Measurements from ENCODE around the gene TRMT2A.

TRMT2A gene

GRCh38 chr22:20140521-20140964, 23.5 kb upstream of the TRMT2A start:
- no peak for TF ChIP-seq RAD21 (IDR thresholded peaks at IDR 0.05; ENCODE audit: low read depth)
- TF ChIP-seq MAX (IDR thresholded peaks at IDR 0.05) = no peak
- TF ChIP-seq EP300 (IDR thresholded peaks at IDR 0.05; ENCODE audit: borderline replicate concordance) = no peak
- no peak for TF ChIP-seq USF1 (IDR thresholded peaks at IDR 0.05)
- no peak for TF ChIP-seq REST (IDR thresholded peaks at IDR 0.05; ENCODE audit: low read depth)
- no peak for TF ChIP-seq FOXM1 (IDR thresholded peaks at IDR 0.05; ENCODE audit: borderline replicate concordance, low read depth)
- no peak for TF ChIP-seq CREB1 (IDR thresholded peaks at IDR 0.05; ENCODE audit: low read depth)

GRCh38 chr22:20140107-20140445, 23.1 kb upstream of the TRMT2A start:
- TF ChIP-seq TCF12 (IDR thresholded peaks at IDR 0.05; ENCODE audit: low read depth) (no peak), YY1 (IDR thresholded peaks at IDR 0.05; ENCODE audit: low read depth) (no peak), TAF1 (IDR thresholded peaks at IDR 0.05; ENCODE audit: low read depth) (no peak), RAD21 (IDR thresholded peaks at IDR 0.05; ENCODE audit: low read depth) (no peak), EGR1 (IDR thresholded peaks at IDR 0.05) (no peak), TEAD4 (IDR thresholded peaks at IDR 0.05) (no peak), REST (IDR thresholded peaks at IDR 0.05; ENCODE audit: low read depth) (no peak), USF1 (IDR thresholded peaks at IDR 0.05) (no peak)

GRCh38 chr22:20139391-20140106, 22.5 kb upstream of the TRMT2A start:
- TF ChIP-seq USF1 (IDR thresholded peaks at IDR 0.05) = no peak
- no peak for TF ChIP-seq NFIC (IDR thresholded peaks at IDR 0.05)
- TF ChIP-seq CREB1 (IDR thresholded peaks at IDR 0.05; ENCODE audit: low read depth) = no peak

GRCh38 chr22:20138868-20139267, 21.8 kb upstream of the TRMT2A start:
- TF ChIP-seq CEBPB (IDR thresholded peaks at IDR 0.05) (no peak), TAF1 (IDR thresholded peaks at IDR 0.05; ENCODE audit: low read depth) (no peak), ZBTB7A (IDR thresholded peaks at IDR 0.05; ENCODE audit: low read depth) (no peak), TEAD4 (IDR thresholded peaks at IDR 0.05) (no peak), RAD21 (IDR thresholded peaks at IDR 0.05; ENCODE audit: low read depth) (no peak)

- TF ChIP-seq FOXM1 (IDR thresholded peaks at IDR 0.05; ENCODE audit: borderline replicate concordance, low read depth) = no peak
- TF ChIP-seq CEBPB (IDR thresholded peaks at IDR 0.05) = no peak
- TF ChIP-seq NFIC (IDR thresholded peaks at IDR 0.05) = no peak
- no peak for TF ChIP-seq YY1 (IDR thresholded peaks at IDR 0.05; ENCODE audit: low read depth)
- TF ChIP-seq RAD21 (IDR thresholded peaks at IDR 0.05; ENCODE audit: low read depth) = no peak
- TF ChIP-seq EP300 (IDR thresholded peaks at IDR 0.05; ENCODE audit: borderline replicate concordance) = no peak
- TF ChIP-seq REST (IDR thresholded peaks at IDR 0.05; ENCODE audit: low read depth) = no peak
- TF ChIP-seq TEAD4 (IDR thresholded peaks at IDR 0.05) = no peak
- TF ChIP-seq EGR1 (IDR thresholded peaks at IDR 0.05) = no peak
- no peak for TF ChIP-seq ZBTB7A (IDR thresholded peaks at IDR 0.05; ENCODE audit: low read depth)
- no peak for TF ChIP-seq TCF12 (IDR thresholded peaks at IDR 0.05; ENCODE audit: low read depth)
- TF ChIP-seq USF1 (IDR thresholded peaks at IDR 0.05) = no peak
- TF ChIP-seq TAF1 (IDR thresholded peaks at IDR 0.05; ENCODE audit: low read depth) = no peak
- no peak for TF ChIP-seq CREB1 (IDR thresholded peaks at IDR 0.05; ENCODE audit: low read depth)
- TF ChIP-seq MAX (IDR thresholded peaks at IDR 0.05) = no peak
Measured at GRCh38 chr22:20138417-20138738, 21.4 kb upstream of the TRMT2A start.

All from Ishikawa (cell line).